HepG2 (cell line): Measurements from ENCODE around the gene ASB16. TPM values are rescaled to one million over a fixed set of nuclear protein-coding genes. Genes with fewer than 3 reads are reported as not detected.

Experiments
- FOXO1 ChIP-seq: sonication (generic); formaldehyde crosslinking; IDR thresholded peaks from 2 replicates; pipeline ENCODE4 v1.4.0; 2020; ENCODE audit warnings: missing genetic modification reagents
- FOXO4 ChIP-seq: sonication (generic); formaldehyde crosslinking; conservative IDR thresholded peaks from 2 replicates; pipeline ENCODE4 v1.8.1; 2023; ENCODE audit warnings: missing genetic modification reagents
- HDAC2 ChIP-seq: sonication (generic); formaldehyde crosslinking; IDR thresholded peaks from 2 replicates; pipeline ENCODE4 v1.4.0; 2020; ENCODE audit warnings: missing genetic modification reagents
- HNF1B ChIP-seq: sonication (generic); formaldehyde crosslinking; IDR thresholded peaks from 2 replicates; pipeline ENCODE4 v1.5.1; 2020; ENCODE audit warnings: mild to moderate bottlenecking, moderate library complexity, missing genetic modification reagents
- HNF4A ChIP-seq: sonication (generic); formaldehyde crosslinking; IDR thresholded peaks from 2 replicates; pipeline ENCODE4 v1.4.0; 2020; ENCODE audit warnings: missing genetic modification reagents
- IRF9 ChIP-seq: sonication (generic); formaldehyde crosslinking; IDR thresholded peaks from 2 replicates; pipeline ENCODE4 v1.8.0; 2022; ENCODE audit warnings: missing genetic modification reagents, mild to moderate bottlenecking, borderline replicate concordance
- NR0B2 ChIP-seq: sonication (generic); formaldehyde crosslinking; IDR thresholded peaks from 2 replicates; pipeline ENCODE4 v1.4.0; 2020; ENCODE audit warnings: mild to moderate bottlenecking, missing genetic modification reagents
- SALL1 ChIP-seq: sonication (generic); formaldehyde crosslinking; IDR thresholded peaks from 2 replicates; pipeline ENCODE4 v1.8.0; 2022; ENCODE audit warnings: mild to moderate bottlenecking, missing genetic modification reagents
- SKIL ChIP-seq: sonication (generic); formaldehyde crosslinking; IDR thresholded peaks from 2 replicates; pipeline ENCODE4 v1.8.0; 2022; ENCODE audit warnings: missing genetic modification reagents, mild to moderate bottlenecking, moderate library complexity, borderline replicate concordance
- STAG1 ChIP-seq: sonication (generic); formaldehyde crosslinking; IDR thresholded peaks from 2 replicates; pipeline ENCODE4 v1.4.0; 2020; ENCODE audit warnings: missing genetic modification reagents
- ZIK1 ChIP-seq: sonication (generic); formaldehyde crosslinking; IDR thresholded peaks from 2 replicates; pipeline ENCODE4 v1.5.0; 2020; ENCODE audit warnings: mild to moderate bottlenecking, low read depth, missing genetic modification reagents, borderline replicate concordance
- ZNF543 ChIP-seq: sonication (generic); formaldehyde crosslinking; IDR thresholded peaks from 2 replicates; pipeline ENCODE4 v1.4.0; 2020; ENCODE audit warnings: mild to moderate bottlenecking, missing genetic modification reagents
- ZNF609 ChIP-seq: sonication (generic); formaldehyde crosslinking; IDR thresholded peaks from 2 replicates; pipeline ENCODE4 v1.4.0; 2020; ENCODE audit warnings: mild to moderate bottlenecking, missing genetic modification reagents, borderline replicate concordance
- polyA plus RNA-seq, 8 experiments: library from polyadenylated mRNA; depleted of rRNA in 3 of 8; stranded (reverse) in 7 of 8; unstranded in 1 of 8; fragments of >200 nt; fragmentation: Illumina TruSeq in 4 of 8; extraction: Trizol in 4 of 8; gene quantifications; 2 replicates each; pipeline versions ENCODE4 v1.2.1 to v1.2.3, GENCODE V29; 2011 to 2016; ENCODE audit warnings: low read depth in 4 of 8, missing spikeins in 1 of 8, mixed read lengths in 1 of 8; ENCODE audit not compliant: insufficient read depth in 1 of 8
- total RNA-seq, 5 experiments: library from RNA; depleted of rRNA; stranded (reverse); fragments of >200 nt; fragmentation: Illumina TruSeq; extraction: Trizol; gene quantifications; 2 replicates each; pipeline ENCODE4 v1.2.3, GENCODE V29; 2016; ENCODE audit warnings: low read depth in 1 of 5

The ASB16 gene
- total and polyA plus RNA-seq, 2 of the 13 experiments (the other 11 are each of a cell fraction or from before 2014, with no cell fraction given) = 0.07 TPM; not detected in 1

GRCh38 chr17:44170499-44171201 is at the start of gene ASB16 (continued):
- TF ChIP-seq ZNF609 (CRISPR knock-in tag) (no peak), SKIL (CRISPR knock-in tag) (no peak), NR0B2 (no peak), ZIK1 (CRISPR knock-in tag) (no peak), IRF9 (no peak), HDAC2 (CRISPR knock-in tag) (peak; percentile 30; the same call in 1 of the 2 replicates), HNF1B (CRISPR knock-in tag) (peak; percentile 57; the same call in 1 of the 2 replicates), FOXO1 (CRISPR knock-in tag) (peak; percentile 42; the same call in 1 of the 2 replicates), SALL1 (CRISPR knock-in tag) (peak; percentile 69; the same call in 1 of the 2 replicates), ZNF543 (CRISPR knock-in tag) (0 out of 2 replicates have a peak, but pooled peaks have one; percentile 63), FOXO4 (CRISPR knock-in tag) (no peak), STAG1 (peak; percentile 46; the same call in 1 of the 2 replicates), HNF4A (no peak)
